ENCODE results near the gene SLC8A1. TPM values are rescaled to one million over a fixed set of nuclear protein-coding genes. Genes with fewer than 3 reads are reported as not detected.

The SLC8A1 gene
- total and polyA plus RNA-seq, 2 donors (not counting 1 experiment from before 2014, with no cell fraction given), result 0.07 to 0.20 TPM

DNA sequence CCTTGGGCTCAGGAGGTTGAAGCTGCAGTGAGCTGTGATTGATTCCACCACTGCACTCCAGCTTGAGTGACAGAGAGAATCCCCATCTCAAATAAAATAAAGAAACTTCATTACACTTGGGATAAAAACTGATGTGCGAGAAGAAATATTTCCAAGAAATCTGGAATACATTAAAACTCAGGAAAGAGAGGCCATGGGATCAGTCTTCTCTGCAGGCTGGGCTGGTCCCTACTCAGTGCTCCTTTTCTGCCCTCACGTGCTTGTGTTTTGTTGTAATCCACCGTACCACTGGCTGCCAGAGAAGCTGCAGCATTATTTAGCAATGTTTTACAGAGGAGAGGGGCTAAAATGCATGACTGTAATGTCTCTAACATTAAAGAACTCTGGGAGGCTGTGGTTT, 282.0 kb downstream of the SLC8A1 start:
- Mint-ChIP-seq H3K4me3 (no peak overlapping the region), H3K9me3 (ENCODE audit: insufficient read depth) (no peaks in the 10 kb centered on the region), H3K27me3 (no peaks in the 10 kb centered on the region), H3K4me1 (no peaks in the 10 kb centered on the region), H3K27ac (no peak overlapping the region)
- DNase-seq (no peak), ATAC-seq (ENCODE audit: low read depth) (no peak)
- H3K4me2 ChIP-seq (replicated peaks; ENCODE audit: low read depth, low read length, poor library complexity, severe bottlenecking), result no peak overlapping the region
- no peak overlapping the region for H3K27ac ChIP-seq (ENCODE audit: low read length in 2 of 2)
- no peak overlapping the region for H3K9ac ChIP-seq (ENCODE audit: low read length)
- H3K4me1 ChIP-seq (ENCODE audit: control insufficient read depth in 2 of 2, insufficient read depth in 2 of 2, low read length in 2 of 2), result no peaks in the 10 kb centered on the region
- TF ChIP-seq EZH2 (IDR thresholded peaks at IDR 0.05; ENCODE audit: borderline replicate concordance, insufficient read depth, low read depth, low read length, poor library complexity, severe bottlenecking), result no peak
- TF ChIP-seq, protein P1, sequence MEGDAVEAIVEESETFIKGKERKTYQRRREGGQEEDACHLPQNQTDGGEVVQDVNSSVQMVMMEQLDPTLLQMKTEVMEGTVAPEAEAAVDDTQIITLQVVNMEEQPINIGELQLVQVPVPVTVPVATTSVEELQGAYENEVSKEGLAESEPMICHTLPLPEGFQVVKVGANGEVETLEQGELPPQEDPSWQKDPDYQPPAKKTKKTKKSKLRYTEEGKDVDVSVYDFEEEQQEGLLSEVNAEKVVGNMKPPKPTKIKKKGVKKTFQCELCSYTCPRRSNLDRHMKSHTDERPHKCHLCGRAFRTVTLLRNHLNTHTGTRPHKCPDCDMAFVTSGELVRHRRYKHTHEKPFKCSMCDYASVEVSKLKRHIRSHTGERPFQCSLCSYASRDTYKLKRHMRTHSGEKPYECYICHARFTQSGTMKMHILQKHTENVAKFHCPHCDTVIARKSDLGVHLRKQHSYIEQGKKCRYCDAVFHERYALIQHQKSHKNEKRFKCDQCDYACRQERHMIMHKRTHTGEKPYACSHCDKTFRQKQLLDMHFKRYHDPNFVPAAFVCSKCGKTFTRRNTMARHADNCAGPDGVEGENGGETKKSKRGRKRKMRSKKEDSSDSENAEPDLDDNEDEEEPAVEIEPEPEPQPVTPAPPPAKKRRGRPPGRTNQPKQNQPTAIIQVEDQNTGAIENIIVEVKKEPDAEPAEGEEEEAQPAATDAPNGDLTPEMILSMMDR (IDR thresholded peaks at IDR 0.05), result no peak
- H2AFZ ChIP-seq (ENCODE audit: insufficient read depth, low read depth, low read length, poor library complexity, severe bottlenecking), result no peak overlapping the region
- H3K9me3 ChIP-seq (ENCODE audit: control extremely low read depth in 1 of 3, control insufficient read depth in 2 of 3, insufficient read depth in 1 of 3, low read length in 2 of 3), result no peaks in the 10 kb centered on the region
- no peaks in the 10 kb centered on the region for H3K79me2 ChIP-seq (ENCODE audit: control insufficient read depth, insufficient read depth, low read length)
- ChIA-PET CTCF (no interaction called here), POLR2A (no interaction called here)
- intact Hi-C loops (cut with micrococcal nuclease), result no loop called here
- H3K27me3 ChIP-seq (replicated peaks in 1 of 4; ENCODE audit: control extremely low read depth in 1 of 4, control insufficient read depth in 3 of 4, insufficient read depth in 4 of 4, low read length in 3 of 4), result no peaks in the 10 kb centered on the region
- H3K4me3 ChIP-seq (ENCODE audit: control extremely low read depth in 1 of 5, extremely low read depth in 1 of 5, insufficient read depth in 1 of 5, low read depth in 2 of 5, low read length in 4 of 5), result no peak overlapping the region
- no peaks in the 10 kb centered on the region for H4K20me1 ChIP-seq (ENCODE audit: control insufficient read depth, insufficient read depth, low read length, poor library complexity, severe bottlenecking)
- WGBS (ENCODE audit: insufficient coverage), result 100% methylated on average over 2 of the region's 3 CpGs
- H3K36me3 ChIP-seq (replicated peaks in 1 of 2; ENCODE audit: control extremely low read depth in 1 of 2, control insufficient read depth in 1 of 2, extremely low read depth in 1 of 2, insufficient read depth in 2 of 2, low read length in 1 of 2), result no peaks in the 10 kb centered on the region

DNA sequence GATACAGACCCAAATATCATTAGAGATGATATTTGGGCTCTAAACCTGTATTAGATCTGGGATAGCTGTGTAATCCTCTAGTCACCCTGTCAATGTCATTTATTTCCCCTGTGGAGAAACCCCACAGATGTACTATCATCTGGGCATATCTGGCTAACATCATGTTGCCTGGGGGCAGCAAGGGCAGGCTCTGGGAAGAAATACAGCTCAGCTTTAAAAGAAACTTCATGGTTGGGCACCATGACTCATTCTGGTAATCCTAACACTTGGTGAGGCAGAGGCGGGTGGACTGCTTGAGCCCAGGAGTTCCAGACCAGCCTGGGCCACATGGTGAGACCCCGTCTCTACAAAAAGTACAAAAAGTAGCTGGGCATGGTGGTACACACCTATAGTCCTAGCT, 282.5 kb downstream of the SLC8A1 start:
- Histone ChIP-seq H3K79me2 (ENCODE audit: control insufficient read depth, insufficient read depth, low read length) (no peaks in the 10 kb centered on the region), H3K9me3 (ENCODE audit: control extremely low read depth in 1 of 3, control insufficient read depth in 2 of 3, insufficient read depth in 1 of 3, low read length in 2 of 3) (no peaks in the 10 kb centered on the region), H3K4me3 (ENCODE audit: control extremely low read depth in 1 of 5, extremely low read depth in 1 of 5, insufficient read depth in 1 of 5, low read depth in 2 of 5, low read length in 4 of 5) (no peak overlapping the region), H3K36me3 (replicated peaks in 1 of 2; ENCODE audit: control extremely low read depth in 1 of 2, control insufficient read depth in 1 of 2, extremely low read depth in 1 of 2, insufficient read depth in 2 of 2, low read length in 1 of 2) (no peaks in the 10 kb centered on the region), H3K27me3 (replicated peaks in 1 of 4; ENCODE audit: control extremely low read depth in 1 of 4, control insufficient read depth in 3 of 4, insufficient read depth in 4 of 4, low read length in 3 of 4) (no peaks in the 10 kb centered on the region), H3K4me2 (replicated peaks; ENCODE audit: low read depth, low read length, poor library complexity, severe bottlenecking) (no peak overlapping the region), H3K4me1 (ENCODE audit: control insufficient read depth in 2 of 2, insufficient read depth in 2 of 2, low read length in 2 of 2) (no peaks in the 10 kb centered on the region), H3K9ac (ENCODE audit: low read length) (no peak overlapping the region), H4K20me1 (ENCODE audit: control insufficient read depth, insufficient read depth, low read length, poor library complexity, severe bottlenecking) (no peaks in the 10 kb centered on the region), H3K27ac (ENCODE audit: low read length in 2 of 2) (no peak overlapping the region), H2AFZ (ENCODE audit: insufficient read depth, low read depth, low read length, poor library complexity, severe bottlenecking) (no peak overlapping the region)
- ATAC-seq (ENCODE audit: low read depth), result no peak
- H3K4me1 Mint-ChIP-seq, result no peaks in the 10 kb centered on the region
- H3K9me3 Mint-ChIP-seq (ENCODE audit: insufficient read depth), result no peaks in the 10 kb centered on the region
- no peak overlapping the region for H3K27ac Mint-ChIP-seq
- no peak for TF ChIP-seq EZH2 (IDR thresholded peaks at IDR 0.05; ENCODE audit: borderline replicate concordance, insufficient read depth, low read depth, low read length, poor library complexity, severe bottlenecking)
- TF ChIP-seq, protein P1 (IDR thresholded peaks at IDR 0.05), result no peak
- ChIA-PET POLR2A (no interaction called here), CTCF (no interaction called here)
- DNase-seq, result no peak
- 88% methylated on average over 1 of the region's 2 CpGs for WGBS (ENCODE audit: insufficient coverage)
- intact Hi-C loops (cut with micrococcal nuclease), result no loop called here
- H3K4me3 Mint-ChIP-seq, result no peak overlapping the region
- no peaks in the 10 kb centered on the region for H3K27me3 Mint-ChIP-seq

All from B cell (primary cell).